Sigmoid colon (tissue), 7 donors: ENCODE results near the gene RALA. TPM values are rescaled to one million over a fixed set of nuclear protein-coding genes. Genes with fewer than 3 reads are reported as not detected.

Source experiments
- DNase-seq: peaks from one replicate; pipeline ENCODE4 v3.0.0-alpha.2; 2019
- H3K27ac ChIP-seq, 4 donors: fragments of 200-600 bp; sonication (generic); one replicate each; pipeline ENCODE4 v1.5.1; 2016 to 2019; ENCODE audit warnings: mild to moderate bottlenecking in 1 of 4
- H3K27me3 ChIP-seq, 3 donors: fragments of 200-600 bp; sonication (generic); one replicate each; pipeline ENCODE4 v1.5.1; 2019; ENCODE audit warnings: mild to moderate bottlenecking in 1 of 3
- H3K36me3 ChIP-seq, 4 donors: fragments of 200-600 bp; sonication (generic); one replicate each; pipeline ENCODE4 v1.5.1; 2016 to 2019
- H3K4me1 ChIP-seq, 4 donors: fragments of 200-600 bp; sonication (generic); one replicate each; pipeline ENCODE4 v1.5.1; 2017 to 2019
- H3K4me3 ChIP-seq, 4 donors: fragments of 200-600 bp; sonication (generic); one replicate each; pipeline ENCODE4 v1.5.1; 2017 to 2019; ENCODE audit warnings: mild to moderate bottlenecking in 2 of 4, moderate library complexity in 1 of 4
- H3K9me3 ChIP-seq, 4 donors: fragments of 200-600 bp in 3 of 4; sonication (generic) in 3 of 4; one replicate each; pipeline versions ENCODE4 v1.5.1 to v1.6.1; 2013 to 2019
- CTCF ChIP-seq, 4 experiments: fragments of 450-650 bp in 3 of 4; fragments of 200-600 bp in 1 of 4; IDR thresholded peaks; one replicate each; pipeline ENCODE4 v1.5.1; 2016 to 2019; ENCODE audit warnings: antibody characterized with exemption in 4 of 4, mild to moderate bottlenecking in 3 of 4, moderate library complexity in 2 of 4
- EP300 ChIP-seq, 4 donors: sonication (generic); formaldehyde crosslinking; IDR thresholded peaks; one replicate each; pipeline ENCODE4 v1.6.1; 2017; ENCODE audit warnings: antibody characterized with exemption in 4 of 4
- POLR2A ChIP-seq, 2 donors: fragments of 450-650 bp; IDR thresholded peaks; one replicate each; pipeline ENCODE4 v1.6.1; 2016; ENCODE audit warnings: antibody characterized with exemption in 2 of 2, mild to moderate bottlenecking in 2 of 2, moderate library complexity in 2 of 2
- POLR2AphosphoS5 ChIP-seq, 4 donors: sonication (generic); formaldehyde crosslinking; IDR thresholded peaks; one replicate each; pipeline ENCODE4 v1.6.1; 2017; ENCODE audit warnings: antibody characterized with exemption in 4 of 4
- WGBS, 2 donors: extraction: QIAGEN DNeasy Blood & Tissue Kit; methylation state at CpG; one replicate each; pipeline ENCODE4 v1.1.7; 2013; 5-methylcytosine and 5-hydroxymethylcytosine counted together
- intact Hi-C: fragments of 100-400 bp; cut with DNase I; formaldehyde crosslinking; loops from one replicate; pipeline ENCODE4 v1.15.1; 2023
- polyA plus RNA-seq, 3 donors: library from polyadenylated mRNA; stranded (reverse); fragments of 200-250 nt; gene quantifications; one replicate each; pipeline ENCODE4 v1.2.3, GENCODE V29; 2013
- total RNA-seq, 4 donors: library from RNA; depleted of rRNA; stranded (reverse); fragments of >200 nt; gene quantifications; one replicate each; pipeline ENCODE4 v1.1.0, GENCODE V29; 2016
- donor health status: healthy with polysubstance abuse.
- donor health status: Bipolar disorder and iron deficiency.
- donor health status: healthy.

The RALA gene
- total and polyA plus RNA-seq, 7 donors = 11.5 to 68.0 (median 19.6) TPM

GRCh38 chr7:39592586-39592985, 30.8 kb upstream of the RALA start:
- intact Hi-C loops = no loop called here
- Histone ChIP-seq H3K27ac (no peak overlapping the region), H3K9me3 (no peaks in the 10 kb centered on the region), H3K36me3 (no peaks in the 10 kb centered on the region), H3K4me3 (no peak overlapping the region), H3K4me1 (no peaks in the 10 kb centered on the region), H3K27me3 (no peaks in the 10 kb centered on the region)
- WGBS, 2 donors = 33 to 65% methylated on average over 2 of the region's 2 CpGs
- no peak for DNase-seq
- TF ChIP-seq POLR2A (IDR thresholded peaks at IDR 0.05) (no peak), POLR2AphosphoS5 (IDR thresholded peaks at IDR 0.05) (peak in 1 of 4 donors; percentile 40), EP300 (IDR thresholded peaks at IDR 0.05) (no peak)

DNA sequence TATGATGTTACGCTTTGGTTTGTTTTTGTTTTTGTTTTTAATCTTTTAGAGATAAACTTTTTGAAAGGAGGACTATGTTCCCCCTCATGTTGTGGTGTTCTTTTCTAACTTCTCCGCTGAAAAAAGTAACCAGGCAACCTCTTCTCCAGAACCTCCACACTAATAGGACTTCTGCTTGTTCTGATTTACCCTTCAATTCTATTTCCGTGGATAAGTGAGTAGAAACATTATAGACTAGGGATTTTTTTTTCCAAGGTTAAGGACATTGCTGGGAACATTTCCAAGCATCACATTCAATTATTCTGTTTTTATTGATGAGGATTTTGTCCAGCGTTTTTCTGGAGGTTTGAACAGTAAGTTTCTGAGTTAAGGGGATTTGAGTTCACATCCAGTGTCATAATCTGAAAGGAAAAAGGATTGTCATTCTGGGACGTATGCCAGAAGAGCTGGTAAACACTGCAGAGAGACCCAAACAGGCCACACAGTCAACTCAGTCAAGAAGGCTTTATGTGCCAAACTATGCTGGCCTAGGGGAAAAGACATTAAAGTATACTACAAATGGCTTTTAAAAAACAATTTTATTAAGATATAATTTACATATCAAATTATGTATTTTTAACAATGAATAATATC, 28.3 kb upstream of the RALA start:
- no peaks in the 10 kb centered on the region for H3K27me3 ChIP-seq
- 52 to 69% methylated on average over 5 of the region's 5 CpGs for WGBS, 2 donors
- H3K4me3 ChIP-seq = no peak overlapping the region
- no peaks in the 10 kb centered on the region for H3K4me1 ChIP-seq
- H3K27ac ChIP-seq = no peak overlapping the region
- intact Hi-C loops = no loop called here
- H3K9me3 ChIP-seq = no peaks in the 10 kb centered on the region
- TF ChIP-seq POLR2A (IDR thresholded peaks at IDR 0.05) (no peak), EP300 (IDR thresholded peaks at IDR 0.05) (no peak), POLR2AphosphoS5 (IDR thresholded peaks at IDR 0.05) (no peak), CTCF (IDR thresholded peaks at IDR 0.05) (no peak)
- DNase-seq = no peak
- no peaks in the 10 kb centered on the region for H3K36me3 ChIP-seq

DNA sequence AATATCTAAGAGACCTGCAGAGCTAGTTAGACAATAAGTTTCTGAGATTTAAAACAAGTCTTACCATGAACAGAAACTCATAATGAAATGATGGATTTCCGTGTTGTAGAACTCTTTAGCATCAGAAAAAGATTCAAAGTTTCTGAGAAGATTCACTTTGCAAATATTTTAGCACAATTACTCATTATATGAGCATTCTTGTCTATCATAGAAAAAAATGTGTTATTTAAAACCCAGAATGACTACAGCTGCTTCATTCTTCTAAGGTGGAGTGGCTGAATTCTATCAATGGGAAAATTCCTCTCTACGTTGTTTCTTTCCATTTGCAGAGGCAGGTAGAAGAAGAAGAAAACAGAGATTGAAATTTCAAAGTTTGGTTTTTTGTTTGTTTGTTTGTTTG, 21.0 kb upstream of the RALA start:
- WGBS, 2 donors = 49 to 74% methylated on average over 2 of the region's 2 CpGs
- intact Hi-C loops = no loop called here
- TF ChIP-seq POLR2A (IDR thresholded peaks at IDR 0.05) (no peak), EP300 (IDR thresholded peaks at IDR 0.05) (no peak), POLR2AphosphoS5 (IDR thresholded peaks at IDR 0.05) (no peak), CTCF (IDR thresholded peaks at IDR 0.05) (no peak)
- no peak overlapping the region for H3K4me3 ChIP-seq
- DNase-seq = no peak
- H3K4me1 ChIP-seq = no peaks in the 10 kb centered on the region
- no peaks in the 10 kb centered on the region for H3K36me3 ChIP-seq
- no peaks in the 10 kb centered on the region for H3K9me3 ChIP-seq
- no peak overlapping the region for H3K27ac ChIP-seq
- H3K27me3 ChIP-seq = no peaks in the 10 kb centered on the region

- no peaks in the 10 kb centered on the region for H3K9me3 ChIP-seq
- H3K36me3 ChIP-seq = no peaks in the 10 kb centered on the region
- no peak overlapping the region for H3K4me3 ChIP-seq
- no peak for DNase-seq
- TF ChIP-seq CTCF (IDR thresholded peaks at IDR 0.05) (no peak), EP300 (IDR thresholded peaks at IDR 0.05) (no peak), POLR2AphosphoS5 (IDR thresholded peaks at IDR 0.05) (no peak), POLR2A (IDR thresholded peaks at IDR 0.05) (no peak)
- H3K27ac ChIP-seq = no peak overlapping the region
- H3K27me3 ChIP-seq = peaks cover 0 to 15% (median 0%) of the 10 kb centered on the region in 3 donors
- no peaks in the 10 kb centered on the region for H3K4me1 ChIP-seq
- intact Hi-C loops = no loop called here
These were observed 19.4 kb upstream of the RALA start for GRCh38 chr7:39603924-39604323.

GRCh38 chr7:39605087-39605486, 18.3 kb upstream of the RALA start:
- no peak for TF ChIP-seq EP300 (IDR thresholded peaks at IDR 0.05)
- TF ChIP-seq POLR2AphosphoS5 (IDR thresholded peaks at IDR 0.05) = no peak
- TF ChIP-seq POLR2A (IDR thresholded peaks at IDR 0.05) = no peak
- Histone ChIP-seq H3K36me3 (no peaks in the 10 kb centered on the region), H3K9me3 (no peaks in the 10 kb centered on the region), H3K27me3 (peaks cover 0 to 25% (median 0%) of the 10 kb centered on the region in 3 donors), H3K4me3 (no peak overlapping the region), H3K27ac (no peak overlapping the region), H3K4me1 (peaks cover 0 to 7% (median 0%) of the 10 kb centered on the region in 4 donors)
- no peak for DNase-seq
- WGBS, 2 donors = 81 to 97% methylated on average over 1 of the region's 1 CpG
- intact Hi-C loops = no loop called here

GRCh38 chr7:39606352-39606751, 17.0 kb upstream of the RALA start:
- peaks cover 0 to 7% (median 0%) of the 10 kb centered on the region in 4 donors for H3K4me1 ChIP-seq
- no peaks in the 10 kb centered on the region for H3K36me3 ChIP-seq
- no peak overlapping the region for H3K4me3 ChIP-seq
- DNase-seq = no peak
- WGBS, 2 donors = 54 to 75% methylated on average over 2 of the region's 2 CpGs
- H3K9me3 ChIP-seq = no peaks in the 10 kb centered on the region
- intact Hi-C loops = no loop called here
- H3K27ac ChIP-seq = no peak overlapping the region
- TF ChIP-seq POLR2AphosphoS5 (IDR thresholded peaks at IDR 0.05) (no peak), CTCF (IDR thresholded peaks at IDR 0.05) (no peak), EP300 (IDR thresholded peaks at IDR 0.05) (no peak), POLR2A (IDR thresholded peaks at IDR 0.05) (no peak)
- peaks cover 0 to 37% (median 0%) of the 10 kb centered on the region in 3 donors for H3K27me3 ChIP-seq
